ENCODE data around the gene ALS2CL. TPM values are rescaled to one million over a fixed set of nuclear protein-coding genes. Genes with fewer than 3 reads are reported as not detected.
A peak's percentile ranks its signal among the peaks of the same experiment; 100 is the strongest.
"Not testable (repeated sequence)": the region's sequence is repeated elsewhere in the genome, so short reads cannot be mapped to it uniquely, and the experiment has no call there.

ALS2CL gene
- polyA plus RNA-seq, 3 donors = 7.7 to 9.7 (median 9.4) TPM

- peak in 1 of 3 donors; percentile 45 for DNase-seq (ENCODE audit: low read depth in 3 of 3, low spot score in 2 of 3)
Observed at GRCh38 chr3:46705022-46705530, 11.6 kb upstream of the ALS2CL start.

- DNase-seq (ENCODE audit: low read depth in 3 of 3, low spot score in 2 of 3) = not testable (repeated sequence)
Observed at GRCh38 chr3:46704346-46704745, 10.9 kb upstream of the ALS2CL start.

DNA sequence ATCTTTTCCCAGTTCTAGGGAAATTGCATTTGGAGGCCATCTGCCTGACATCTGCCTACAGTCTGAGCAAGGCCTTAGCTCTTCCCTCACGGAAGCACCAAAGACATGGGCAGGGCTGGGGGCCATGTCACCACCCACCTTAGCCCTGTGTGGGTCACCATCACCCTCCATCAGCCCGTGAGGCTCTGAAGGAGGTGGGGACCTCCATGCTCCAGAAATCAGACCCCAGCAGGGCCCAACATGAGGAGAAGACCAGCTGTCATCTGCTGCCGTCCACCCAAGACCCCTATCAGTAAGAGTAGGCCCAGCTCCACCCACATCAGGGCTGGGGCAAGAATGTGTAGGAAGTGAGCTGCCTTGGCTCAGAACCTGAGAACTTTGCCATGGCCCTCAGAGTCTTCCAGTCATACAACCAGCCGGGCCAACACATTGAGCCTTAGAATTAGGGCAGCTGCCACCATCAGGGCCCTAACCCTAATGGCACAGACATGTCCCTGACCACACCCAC, 9.6 kb upstream of the ALS2CL start:
- no peak for DNase-seq (ENCODE audit: low read depth in 3 of 3, low spot score in 2 of 3)

DNA sequence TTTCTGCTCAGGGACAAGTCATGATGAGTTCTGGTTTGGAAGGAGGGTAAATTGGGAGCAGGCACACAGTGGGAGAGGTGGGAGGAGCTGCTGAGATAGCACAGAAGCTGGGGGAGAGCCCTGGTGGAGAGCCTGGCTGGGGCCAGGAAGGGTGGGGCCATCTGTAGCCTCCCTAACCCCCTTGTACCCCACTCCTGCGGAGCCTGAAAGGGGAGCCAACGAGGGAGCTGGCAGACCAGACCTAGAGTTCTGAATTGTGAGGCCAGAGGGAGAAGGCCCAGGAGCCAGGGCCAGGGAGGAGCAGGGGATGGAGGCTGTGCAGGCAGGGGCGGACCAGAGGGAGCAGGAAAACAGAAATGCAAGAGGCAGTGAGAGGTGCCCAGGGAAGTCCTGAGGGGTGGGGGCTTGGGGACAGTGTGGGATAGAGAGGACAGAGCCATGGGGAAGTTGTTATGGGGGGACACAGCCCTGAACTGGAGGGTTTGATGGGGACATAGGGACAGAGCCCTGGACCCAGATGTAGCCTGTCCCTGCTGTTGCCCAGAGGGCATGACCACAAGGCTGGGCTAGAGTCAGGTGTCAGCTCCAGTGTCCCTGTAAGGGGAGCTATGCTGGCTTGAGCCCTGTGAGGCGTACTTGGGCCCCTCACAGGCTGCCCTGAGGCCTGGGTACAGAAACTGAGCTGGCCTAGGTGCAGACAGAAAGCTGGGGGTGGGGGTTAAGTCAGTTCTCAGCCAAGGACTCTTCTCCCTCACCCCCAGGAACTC, 8.9 kb upstream of the ALS2CL start:
- no peak for DNase-seq (ENCODE audit: low read depth in 3 of 3, low spot score in 2 of 3)

DNA sequence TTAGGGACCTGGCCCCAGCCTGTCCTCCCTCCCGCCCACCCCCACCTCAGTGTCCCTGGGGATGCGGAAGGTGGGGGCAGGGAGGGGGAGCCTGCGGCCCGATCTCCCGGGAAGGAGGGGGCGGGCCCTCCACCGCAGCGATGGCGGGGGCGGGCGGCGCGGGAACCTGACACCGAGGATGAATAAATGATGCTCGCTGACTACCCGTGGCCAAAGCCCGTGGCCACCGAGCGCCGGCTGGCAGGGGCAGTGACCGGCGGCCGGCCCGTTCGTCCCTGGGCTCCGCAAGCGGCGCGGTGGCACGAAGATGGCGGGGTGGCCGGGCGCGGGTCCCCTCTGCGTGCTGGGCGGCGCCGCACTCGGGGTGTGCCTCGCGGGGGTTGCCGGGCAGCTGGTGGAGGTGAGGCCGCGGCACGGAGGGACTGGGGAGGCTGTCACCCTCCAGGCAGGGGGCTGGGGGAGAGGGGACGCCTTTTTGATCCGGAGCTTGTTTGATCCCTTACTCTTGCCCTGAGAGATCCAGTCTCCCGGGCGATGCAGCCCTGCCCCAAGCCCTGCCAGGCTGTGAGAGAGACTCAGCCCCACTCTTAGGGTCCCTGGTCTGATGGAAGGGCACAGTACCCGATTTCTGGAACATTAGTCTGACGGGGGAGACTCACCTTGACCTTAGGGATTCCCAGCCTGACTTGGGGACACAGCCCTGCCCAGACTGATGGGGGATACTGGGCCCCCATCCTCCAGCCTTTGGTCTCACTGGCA, 7.9 kb upstream of the ALS2CL start, which contains the start of gene TMIE:
TSS of gene TMIE (plus strand) at position 212 of the 759 bp plus-strand sequence. CDS start at position 308, 96 bp downstream.
- DNase-seq (ENCODE audit: low read depth in 3 of 3, low spot score in 2 of 3) = no peak

DNA sequence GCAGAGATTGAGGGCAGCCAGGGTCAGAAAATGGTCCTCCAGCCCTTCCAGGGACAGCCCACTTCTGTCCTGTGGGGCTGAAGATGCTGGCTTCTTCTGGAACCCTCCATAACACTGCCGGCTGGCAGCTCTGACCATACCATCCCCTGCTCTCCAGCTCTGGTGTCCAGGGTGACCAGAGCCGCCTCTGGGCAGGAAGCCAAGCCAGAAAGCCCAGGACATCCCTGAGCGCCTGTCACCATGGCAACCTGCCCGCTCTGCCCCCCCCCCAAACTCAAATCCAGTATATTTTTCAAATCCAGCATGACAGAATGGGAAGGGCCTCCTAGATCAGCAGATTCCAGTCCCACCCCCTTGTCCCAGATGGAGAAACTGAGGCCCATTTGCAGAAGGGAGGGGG, 7.3 kb upstream of the ALS2CL start:
- no peak for DNase-seq (ENCODE audit: low read depth in 3 of 3, low spot score in 2 of 3)

- no peak for DNase-seq (ENCODE audit: low read depth in 3 of 3, low spot score in 2 of 3)
Observed at GRCh38 chr3:46699676-46700523, 6.4 kb upstream of the ALS2CL start.

DNA sequence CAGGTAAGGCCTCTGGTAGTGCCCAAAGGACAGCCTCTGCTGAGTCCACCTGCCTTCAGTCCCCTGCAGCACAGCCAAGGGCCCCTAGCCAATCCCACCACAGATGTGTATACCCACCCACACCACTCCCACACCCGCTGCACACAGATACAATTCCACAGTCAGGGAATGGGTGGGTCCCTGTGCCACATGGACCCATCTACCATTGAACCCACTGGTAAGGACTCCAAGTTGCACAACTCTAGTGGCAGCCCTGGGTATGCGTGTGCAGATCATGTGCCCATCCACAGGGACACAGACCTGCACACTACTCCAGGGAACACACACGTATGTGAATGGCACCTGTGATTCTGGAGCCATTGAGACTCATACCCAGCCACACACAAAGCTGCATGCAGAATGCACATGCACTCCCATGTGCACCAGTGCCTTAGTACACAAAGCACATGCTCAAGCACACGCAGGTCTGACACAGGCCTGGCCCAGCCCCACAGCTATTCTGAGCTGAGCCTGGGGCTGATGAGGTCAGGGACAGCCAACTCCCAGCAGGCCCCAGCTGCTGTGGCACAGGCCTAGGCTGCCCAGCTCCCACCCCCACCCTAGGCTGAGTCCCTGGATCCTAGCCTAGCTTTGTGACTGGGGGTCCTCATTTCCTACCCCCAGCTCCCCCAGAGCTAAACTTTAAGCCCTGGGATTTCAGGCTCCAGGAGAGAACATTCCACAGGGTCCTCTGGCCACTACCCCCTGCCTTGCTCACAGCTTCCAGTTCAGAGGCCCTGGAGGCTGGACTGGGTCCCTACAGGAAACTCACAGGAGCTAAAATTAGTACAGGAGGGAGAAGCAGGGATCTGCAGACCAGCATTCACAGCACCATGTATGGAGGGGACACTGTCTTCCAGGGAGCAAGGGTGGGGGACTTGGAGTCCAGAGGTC, 2.7 kb upstream of the ALS2CL start:
- no peak for DNase-seq (ENCODE audit: low read depth in 3 of 3, low spot score in 2 of 3)

- no peak for DNase-seq (ENCODE audit: low read depth in 3 of 3, low spot score in 2 of 3)
Observed at GRCh38 chr3:46695177-46695961, 1.9 kb upstream of the ALS2CL start.

GRCh38 chr3:46694520-46694919, 1.0 kb upstream of the ALS2CL start:
- DNase-seq (ENCODE audit: low read depth in 3 of 3, low spot score in 2 of 3) = no peak

DNA sequence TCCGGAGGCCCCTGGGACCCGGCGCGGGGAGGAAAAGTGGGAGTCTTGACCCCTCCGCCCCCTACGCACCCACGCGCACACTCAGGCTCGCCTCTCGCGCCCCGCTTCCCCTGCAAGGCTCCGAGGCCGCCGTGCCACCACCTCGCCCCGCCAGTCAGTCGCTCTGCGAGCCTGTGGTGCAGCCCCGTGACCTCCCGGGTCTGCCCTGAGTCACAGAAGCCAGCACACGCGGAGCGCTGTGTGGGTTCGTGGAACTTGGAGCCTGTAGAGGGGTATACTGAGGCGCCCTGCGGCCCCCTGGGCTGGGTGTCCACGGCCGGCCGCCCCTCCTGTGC, 380 bp upstream of the ALS2CL start:
- DNase-seq (ENCODE audit: low read depth in 3 of 3, low spot score in 2 of 3) = no peak

DNA sequence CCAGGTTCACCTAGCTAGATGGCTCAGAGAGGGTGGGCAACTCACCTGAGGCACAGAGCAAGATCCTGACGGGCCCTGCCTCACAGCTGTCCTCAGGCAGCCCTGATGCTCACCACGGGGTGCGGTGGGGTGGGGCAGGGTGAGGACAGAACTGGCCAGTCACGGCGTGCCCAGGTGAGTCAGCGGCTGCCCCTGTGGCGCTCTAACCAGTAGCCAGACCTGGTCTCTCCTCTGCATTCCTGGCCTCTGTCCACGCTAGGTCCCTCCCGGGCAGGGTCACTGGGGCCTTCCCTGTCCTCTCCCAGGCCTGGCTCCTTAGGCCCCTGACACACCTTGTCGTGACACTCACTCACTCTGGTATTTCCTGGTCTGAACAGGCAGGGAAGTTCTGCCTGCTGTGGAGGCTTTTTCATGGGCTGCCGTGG, 901 bp downstream of the ALS2CL start:
- no peak for DNase-seq (ENCODE audit: low read depth in 3 of 3, low spot score in 2 of 3)

DNA sequence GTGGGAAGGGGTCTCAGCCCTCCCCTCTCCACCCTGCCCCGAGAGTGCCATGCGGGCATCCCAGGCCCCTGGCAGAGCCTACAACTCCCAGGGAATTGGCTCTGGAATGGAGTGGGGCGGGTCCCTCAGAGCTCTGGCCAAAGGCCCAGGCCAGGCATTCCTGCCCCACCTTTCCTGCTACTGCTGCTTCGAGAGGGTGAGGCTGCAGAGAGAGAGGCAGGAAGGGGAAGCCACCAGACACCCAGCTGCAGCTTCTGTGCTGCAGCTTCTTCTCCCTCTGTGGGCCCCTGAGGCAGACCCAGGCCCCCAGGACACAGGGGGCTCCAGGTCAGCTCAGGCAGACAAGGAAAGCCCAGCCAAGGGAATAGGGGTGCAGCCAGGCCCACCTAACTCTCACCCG, 2.7 kb downstream of the ALS2CL start:
- DNase-seq (ENCODE audit: low read depth in 3 of 3, low spot score in 2 of 3) = no peak

DNA sequence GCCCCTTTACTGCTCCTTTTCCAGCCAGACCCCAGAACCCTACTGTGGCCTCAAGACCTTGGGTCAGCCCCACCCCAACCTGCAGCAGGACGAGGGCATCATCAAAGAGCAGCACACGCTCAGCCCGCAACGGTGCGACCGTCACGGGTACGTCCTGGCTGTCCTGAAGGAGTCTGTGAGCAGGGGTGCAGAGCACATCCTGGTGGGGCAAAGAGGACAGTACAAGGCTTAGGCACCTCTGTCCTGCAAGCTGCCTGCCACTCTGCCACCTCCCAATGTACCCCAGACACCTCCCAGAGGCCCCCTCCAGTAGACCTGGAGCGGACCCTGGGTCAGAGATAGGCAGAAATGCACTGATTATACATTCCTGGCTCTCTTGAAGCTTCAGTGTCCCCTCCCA, 8.0 kb downstream of the ALS2CL start:
- DNase-seq (ENCODE audit: low read depth in 3 of 3, low spot score in 2 of 3) = no peak

DNA sequence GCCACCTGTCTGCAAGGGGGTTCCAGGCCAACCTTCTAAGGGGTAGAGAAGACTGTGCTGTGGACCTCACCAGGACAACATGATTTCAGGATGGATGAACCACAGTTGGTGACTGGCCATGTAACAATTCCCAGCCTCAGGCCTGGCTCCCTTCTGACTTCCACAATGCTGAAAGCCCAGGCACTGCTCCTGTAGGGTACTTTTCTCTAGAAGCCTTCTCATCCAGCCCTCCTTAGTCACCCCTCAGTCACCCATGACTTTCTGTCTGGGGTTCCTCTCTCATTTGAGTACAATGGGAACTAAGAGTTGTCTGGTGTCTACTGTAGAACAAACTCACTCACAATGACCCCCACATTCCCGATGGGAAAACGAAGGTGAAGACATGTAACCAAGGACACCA, 8.6 kb downstream of the ALS2CL start:
- DNase-seq (ENCODE audit: low read depth in 3 of 3, low spot score in 2 of 3) = no peak

DNA sequence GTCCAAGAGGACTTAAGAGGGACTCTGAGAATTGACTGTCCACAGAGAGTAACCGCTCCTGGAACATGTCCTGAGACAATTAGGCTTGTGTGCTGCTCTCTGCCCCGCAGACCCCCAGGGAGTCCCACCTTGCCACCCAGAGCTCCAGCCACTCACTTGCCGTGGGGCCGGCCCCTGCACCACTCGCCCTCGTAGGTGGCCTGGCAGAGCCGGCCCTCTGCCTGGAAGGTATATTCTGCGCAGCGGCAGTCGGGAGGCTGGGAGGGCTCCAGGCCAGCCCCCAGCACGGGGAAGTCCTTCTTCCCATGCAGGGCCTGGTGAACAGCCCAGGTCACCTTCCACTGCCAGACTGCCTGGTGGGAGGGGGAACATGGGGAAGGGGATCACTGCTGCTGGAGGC, 10.5 kb downstream of the ALS2CL start:
- DNase-seq (ENCODE audit: low read depth in 3 of 3, low spot score in 2 of 3) = no peak

- DNase-seq (ENCODE audit: low read depth in 3 of 3, low spot score in 2 of 3) = no peak
Observed at GRCh38 chr3:46681856-46682540, 11.5 kb downstream of the ALS2CL start.

DNA sequence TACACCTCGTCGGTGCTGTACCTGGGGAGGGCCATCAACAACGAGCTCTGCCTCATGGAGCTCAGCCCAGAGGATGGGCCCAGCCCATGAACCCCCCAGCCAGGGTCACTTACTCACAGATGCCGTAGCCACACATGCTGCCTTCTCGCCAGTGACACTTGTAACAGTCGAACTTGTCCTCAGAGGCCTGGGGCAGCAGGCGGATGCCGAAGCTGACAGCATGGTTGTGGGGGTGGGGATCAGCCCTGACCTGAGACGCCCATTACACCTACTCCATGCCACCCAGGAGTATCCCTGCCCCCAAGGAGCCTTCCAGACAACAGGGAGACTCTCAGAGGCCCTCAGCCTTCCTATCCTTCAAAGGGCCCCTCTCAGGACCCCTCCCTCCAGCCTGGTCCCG, 12.1 kb downstream of the ALS2CL start:
- no peak for DNase-seq (ENCODE audit: low read depth in 3 of 3, low spot score in 2 of 3)

Measured in right renal cortex interstitium (tissue), 3 donors.